Posterior cingulate gyrus (tissue), 11 donors: ENCODE measurements around the gene TRAF4.
A peak's percentile ranks its signal among the peaks of the same experiment; 100 is the strongest.
"Not testable (repeated sequence)": the region's sequence is repeated elsewhere in the genome, so short reads cannot be mapped to it uniquely, and the experiment has no call there.

Source experiments
- DNase-seq, 10 donors: peaks; one replicate each; pipeline versions ENCODE4 v3.0.0 to v3.0.0-alpha.2; 2020 to 2021; ENCODE audit warnings: mixed read lengths in 3 of 10
- intact Hi-C: fragments of 100-400 bp; cut with DNase I; formaldehyde crosslinking; loops from one replicate; pipeline ENCODE4 v1.15.1; 2023

TRAF4 gene

GRCh38 chr17:28726226-28726626 lies 17.6 kb upstream of the TRAF4 start, which contains the start of gene TLCD1:
Gene TLCD1 (minus strand): TSS chr17:28726233. CDS start chr17:28726097, 136 bp downstream.
- DNase-seq = peak in 4 of 10 donors; percentile 40 to 88 (median 66)
- intact Hi-C loops = loop anchor here (2.0 to 5.0 kb wide), 2 partner anchors 186 to 227 kb away; no protein-coding TSS in a partner anchor

GRCh38 chr17:28726627-28727491 lies 17.0 kb upstream of the TRAF4 start:
- intact Hi-C loops = loop anchor here (1.0 to 5.0 kb wide), 3 partner anchors 23 to 226 kb away; no protein-coding TSS in a partner anchor
- DNase-seq = peak; percentile 89 to 99 (median 94)

GRCh38 chr17:28728364-28729200 lies 15.2 kb upstream of the TRAF4 start, which contains the start of gene NEK8:
Gene NEK8 (plus strand): TSS chr17:28728788. CDS start chr17:28728814, 26 bp downstream.
- DNase-seq = peak; percentile 83 to 99 (median 94)
- intact Hi-C loops = loop anchor here (1.0 to 5.0 kb wide), 2 partner anchors 15 to 184 kb away; no protein-coding TSS in a partner anchor

- intact Hi-C loops = loop anchor here (1.0 to 5.0 kb wide), 2 partner anchors 13 to 182 kb away; no protein-coding TSS in a partner anchor
- peak in 1 of 10 donors; percentile 44 for DNase-seq
These were observed 13.9 kb upstream of the TRAF4 start for GRCh38 chr17:28729950-28730330.

GRCh38 chr17:28733346-28733745 lies 10.5 kb upstream of the TRAF4 start:
- DNase-seq = no peak
- intact Hi-C loops = no loop called here

GRCh38 chr17:28734712-28735241 lies 9.0 kb upstream of the TRAF4 start:
- DNase-seq = peak in 1 of 10 donors; percentile 82
- intact Hi-C loops = no loop called here

- DNase-seq = peak in 2 of 10 donors; percentile 33 to 42
- intact Hi-C loops = no loop called here
These were observed 8.5 kb upstream of the TRAF4 start for GRCh38 chr17:28735242-28735722.

GRCh38 chr17:28735913-28736769 lies 7.7 kb upstream of the TRAF4 start:
- DNase-seq, intact Hi-C loops: not testable (repeated sequence)

- intact Hi-C loops = no loop called here
- peak in 1 of 10 donors; percentile 22 for DNase-seq
These were observed 6.5 kb upstream of the TRAF4 start for GRCh38 chr17:28737316-28737715.

GRCh38 chr17:28737770-28738679 lies 5.8 kb upstream of the TRAF4 start:
- DNase-seq = peak in 1 of 10 donors; percentile 51
- intact Hi-C loops = no loop called here

- intact Hi-C loops = no loop called here
- DNase-seq = no peak
These were observed 5.0 kb upstream of the TRAF4 start for GRCh38 chr17:28738680-28739384.

- DNase-seq = peak in 2 of 10 donors; percentile 47
- intact Hi-C loops = no loop called here
These were observed 3.1 kb upstream of the TRAF4 start for GRCh38 chr17:28740406-28741357.

GRCh38 chr17:28741358-28742349 lies 2.2 kb upstream of the TRAF4 start:
- peak in 4 of 10 donors; percentile 34 to 87 (median 68) for DNase-seq
- intact Hi-C loops = no loop called here

GRCh38 chr17:28744104-28744971 lies 527 bp downstream of the TRAF4 start:
- intact Hi-C loops = no loop called here
- peak in 3 of 10 donors; percentile 31 to 89 (median 67) for DNase-seq
